ENCODE data around the gene SELP. TPM values are rescaled to one million over a fixed set of nuclear protein-coding genes. Genes with fewer than 3 reads are reported as not detected.

SELP gene
- total and polyA plus RNA-seq, 7 donors = 0.23 to 9.4 (median 3.3) TPM; not detected in 1

GRCh38 chr1:169570172-169570574, 59.8 kb downstream of the SELP start:
- Histone ChIP-seq H3K9me3 (no peaks in the 10 kb centered on the region), H3K36me3 (no peaks in the 10 kb centered on the region), H3K4me3 (no peak overlapping the region), H3K4me1 (peaks cover 0 to 16% (median 3%) of the 10 kb centered on the region in 4 donors), H3K27me3 (no peaks in the 10 kb centered on the region), H3K27ac (no peak overlapping the region)
- intact Hi-C loops (cut with DNase I) = no loop called here
- 14 to 47% methylated on average over 1 of the region's 1 CpG for WGBS, 2 donors
- no peak for TF ChIP-seq EP300 (IDR thresholded peaks at IDR 0.05)
- TF ChIP-seq POLR2A (IDR thresholded peaks at IDR 0.05) = no peak
- TF ChIP-seq, protein P1, sequence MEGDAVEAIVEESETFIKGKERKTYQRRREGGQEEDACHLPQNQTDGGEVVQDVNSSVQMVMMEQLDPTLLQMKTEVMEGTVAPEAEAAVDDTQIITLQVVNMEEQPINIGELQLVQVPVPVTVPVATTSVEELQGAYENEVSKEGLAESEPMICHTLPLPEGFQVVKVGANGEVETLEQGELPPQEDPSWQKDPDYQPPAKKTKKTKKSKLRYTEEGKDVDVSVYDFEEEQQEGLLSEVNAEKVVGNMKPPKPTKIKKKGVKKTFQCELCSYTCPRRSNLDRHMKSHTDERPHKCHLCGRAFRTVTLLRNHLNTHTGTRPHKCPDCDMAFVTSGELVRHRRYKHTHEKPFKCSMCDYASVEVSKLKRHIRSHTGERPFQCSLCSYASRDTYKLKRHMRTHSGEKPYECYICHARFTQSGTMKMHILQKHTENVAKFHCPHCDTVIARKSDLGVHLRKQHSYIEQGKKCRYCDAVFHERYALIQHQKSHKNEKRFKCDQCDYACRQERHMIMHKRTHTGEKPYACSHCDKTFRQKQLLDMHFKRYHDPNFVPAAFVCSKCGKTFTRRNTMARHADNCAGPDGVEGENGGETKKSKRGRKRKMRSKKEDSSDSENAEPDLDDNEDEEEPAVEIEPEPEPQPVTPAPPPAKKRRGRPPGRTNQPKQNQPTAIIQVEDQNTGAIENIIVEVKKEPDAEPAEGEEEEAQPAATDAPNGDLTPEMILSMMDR (IDR thresholded peaks at IDR 0.05) = no peak
- TF ChIP-seq POLR2AphosphoS5 (IDR thresholded peaks at IDR 0.05) = no peak
- DNase-seq = no peak

GRCh38 chr1:169568497-169568896, 61.4 kb downstream of the SELP start:
- 13 to 64% methylated on average over 1 of the region's 1 CpG for WGBS, 2 donors
- H3K4me3 ChIP-seq = no peak overlapping the region
- no peak for TF ChIP-seq POLR2AphosphoS5 (IDR thresholded peaks at IDR 0.05)
- TF ChIP-seq EP300 (IDR thresholded peaks at IDR 0.05) = no peak
- no peaks in the 10 kb centered on the region for H3K27me3 ChIP-seq
- no peak overlapping the region for H3K27ac ChIP-seq
- peaks cover 0 to under 1% (median 0%) of the 10 kb centered on the region in 4 donors for H3K9me3 ChIP-seq
- intact Hi-C loops (cut with DNase I) = no loop called here
- H3K36me3 ChIP-seq = no peaks in the 10 kb centered on the region
- no peak for DNase-seq
- peaks cover 0 to 16% (median 3%) of the 10 kb centered on the region in 4 donors for H3K4me1 ChIP-seq

- no peak overlapping the region for H3K27ac ChIP-seq
- no peak for TF ChIP-seq POLR2AphosphoS5 (IDR thresholded peaks at IDR 0.05)
- TF ChIP-seq, protein P1 (IDR thresholded peaks at IDR 0.05) = no peak
- TF ChIP-seq POLR2A (IDR thresholded peaks at IDR 0.05) = no peak
- TF ChIP-seq EP300 (IDR thresholded peaks at IDR 0.05) = no peak
- peaks cover 0 to 4% (median 0%) of the 10 kb centered on the region in 4 donors for H3K9me3 ChIP-seq
- no peaks in the 10 kb centered on the region for H3K4me1 ChIP-seq
- no peaks in the 10 kb centered on the region for H3K27me3 ChIP-seq
- 52 to 76% methylated on average over 3 of the region's 3 CpGs for WGBS, 2 donors
- DNase-seq = no peak
- intact Hi-C loops (cut with DNase I) = no loop called here
- H3K36me3 ChIP-seq = no peaks in the 10 kb centered on the region
- H3K4me3 ChIP-seq = no peak overlapping the region
Observed at GRCh38 chr1:169565335-169566271, 64.3 kb downstream of the SELP start.

GRCh38 chr1:169563650-169564049, 66.3 kb downstream of the SELP start:
- Histone ChIP-seq H3K4me3 (no peak overlapping the region), H3K27ac (no peak overlapping the region), H3K9me3 (peaks cover 0 to 4% (median 0%) of the 10 kb centered on the region in 4 donors), H3K4me1 (no peaks in the 10 kb centered on the region), H3K36me3 (no peaks in the 10 kb centered on the region), H3K27me3 (no peaks in the 10 kb centered on the region)
- DNase-seq = no peak
- no peak for TF ChIP-seq POLR2AphosphoS5 (IDR thresholded peaks at IDR 0.05)
- TF ChIP-seq, protein P1 (IDR thresholded peaks at IDR 0.05) = no peak
- no peak for TF ChIP-seq POLR2A (IDR thresholded peaks at IDR 0.05)
- TF ChIP-seq EP300 (IDR thresholded peaks at IDR 0.05) = no peak
- intact Hi-C loops (cut with DNase I) = no loop called here

GRCh38 chr1:169563019-169563615, 66.8 kb downstream of the SELP start:
- no peaks in the 10 kb centered on the region for H3K36me3 ChIP-seq
- H3K9me3 ChIP-seq = peaks cover 0 to 4% (median 0%) of the 10 kb centered on the region in 4 donors
- no peak overlapping the region for H3K27ac ChIP-seq
- no peak for TF ChIP-seq EP300 (IDR thresholded peaks at IDR 0.05)
- TF ChIP-seq POLR2AphosphoS5 (IDR thresholded peaks at IDR 0.05) = no peak
- no peak for TF ChIP-seq POLR2A (IDR thresholded peaks at IDR 0.05)
- TF ChIP-seq, protein P1 (IDR thresholded peaks at IDR 0.05) = no peak
- DNase-seq = no peak
- WGBS, 2 donors = 92 to 96% methylated on average over 1 of the region's 1 CpG
- H3K4me1 ChIP-seq = no peaks in the 10 kb centered on the region
- no peaks in the 10 kb centered on the region for H3K27me3 ChIP-seq
- intact Hi-C loops (cut with DNase I) = no loop called here
- no peak overlapping the region for H3K4me3 ChIP-seq
